GM19328 (cell line): ENCODE measurements around the gene PSG3.
"Not testable (repeated sequence)": the region's sequence is repeated elsewhere in the genome, so short reads cannot be mapped to it uniquely, and the experiment has no call there.

ENCODE experiments used
- ATAC-seq: cut with Tn5 transposase; IDR thresholded peaks from one replicate; pipeline ENCODE4 v1.9.1; 2021; ENCODE audit warnings: mild to moderate bottlenecking, moderate library complexity; ENCODE audit not compliant: unreplicated experiment

The PSG3 gene

GRCh38 chr19:42695811-42696503, 44.3 kb downstream of the PSG3 start:
- no peak for ATAC-seq

DNA sequence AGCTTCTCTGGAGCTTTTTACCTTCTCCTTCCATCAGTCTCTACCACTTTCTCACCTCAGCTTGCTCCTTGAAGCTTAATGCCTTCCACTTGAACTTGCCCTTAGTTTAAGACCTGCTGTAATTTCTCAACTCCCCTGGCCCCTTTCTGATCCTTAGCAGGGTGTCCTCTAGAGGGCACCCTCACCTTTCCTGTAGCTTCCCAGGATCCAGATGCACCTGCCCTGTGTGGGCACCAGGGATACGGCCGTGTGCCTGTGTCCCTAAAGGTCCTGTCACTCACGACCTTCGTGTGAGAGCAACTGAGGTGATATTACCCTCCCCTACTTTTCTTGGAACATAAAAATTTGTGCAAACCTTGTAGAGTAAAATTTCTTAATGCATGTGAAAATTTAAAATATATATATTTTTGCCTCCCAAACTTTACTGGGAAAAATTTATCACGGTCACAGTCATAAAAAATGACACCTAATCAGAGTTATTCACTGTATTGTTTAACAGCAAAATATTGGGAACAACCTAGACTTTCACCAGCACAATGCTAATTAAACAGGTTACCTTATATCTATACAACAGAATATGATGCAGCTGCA, 46.4 kb downstream of the PSG3 start:
- no peak for ATAC-seq

DNA sequence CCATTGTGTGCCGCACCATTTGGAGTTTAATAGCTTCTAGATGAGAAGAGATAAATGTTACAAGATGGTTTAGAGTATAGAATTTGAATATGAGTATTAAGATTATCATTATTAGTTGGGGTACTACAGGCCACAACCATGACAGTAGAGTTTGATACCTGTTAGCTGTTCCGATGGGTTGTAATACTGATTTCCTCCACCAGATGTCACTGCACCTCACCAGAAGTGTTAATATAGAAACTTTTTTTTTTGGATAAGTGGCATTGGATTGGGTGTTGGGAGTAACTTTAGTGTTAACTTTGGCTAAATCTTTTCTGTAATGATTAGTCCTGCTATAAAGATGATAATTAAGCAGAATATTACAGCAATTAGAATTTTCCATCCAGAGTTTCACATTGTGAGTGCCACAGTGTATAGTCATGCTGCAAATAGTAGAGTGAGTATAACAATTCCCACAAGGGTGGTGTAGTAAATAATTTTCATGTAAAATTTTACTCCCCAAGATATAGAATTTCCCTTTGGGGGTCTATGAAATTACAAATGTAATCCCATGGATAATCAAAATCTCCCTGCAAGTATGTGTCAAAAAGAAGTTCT, 56.3 kb downstream of the PSG3 start:
- no peak for ATAC-seq

- not testable (repeated sequence) for ATAC-seq
Observed at GRCh38 chr19:42676326-42676725, 64.0 kb downstream of the PSG3 start.

DNA sequence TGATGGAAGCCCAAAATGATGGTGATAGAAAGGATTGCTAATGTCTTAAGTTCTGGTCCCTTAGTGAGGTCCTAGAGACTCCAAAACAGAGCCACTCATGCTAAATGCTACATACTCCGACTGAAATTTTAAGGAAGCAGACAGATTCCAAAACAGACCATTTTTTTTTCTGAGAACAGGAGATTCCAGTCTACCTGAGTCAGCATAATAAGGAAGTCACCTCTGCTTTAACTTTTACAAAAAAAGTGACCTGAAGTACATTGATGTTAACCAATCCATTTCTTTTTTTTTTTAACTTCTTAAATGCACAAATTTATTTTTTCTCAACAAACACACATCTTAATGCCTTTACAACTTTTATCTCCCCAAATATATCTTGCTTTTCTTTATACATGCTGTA, 65.7 kb downstream of the PSG3 start:
- ATAC-seq, result not testable (repeated sequence)
